ENCODE data around the gene GP1BB. TPM values are rescaled to one million over a fixed set of nuclear protein-coding genes. Genes with fewer than 3 reads are reported as not detected.
"Not testable (repeated sequence)": the region's sequence is repeated elsewhere in the genome, so short reads cannot be mapped to it uniquely, and the experiment has no call there.

The GP1BB gene
- total and polyA plus RNA-seq, 2 experiments from 2014 or later, result 4.9 to 10.2 TPM

GRCh38 chr22:19722178-19722981 lies 959 bp upstream of the GP1BB start:
- Histone ChIP-seq H3K79me2 (ENCODE audit: insufficient read depth) (no peaks in the 10 kb centered on the region), H3K9me3 (ENCODE audit: low read depth) (no peaks in the 10 kb centered on the region), H3F3A (ENCODE audit: insufficient read depth) (no peaks in the 10 kb centered on the region), H2AFZ (no peak overlapping the region), H4K20me1 (ENCODE audit: insufficient read depth) (no peaks in the 10 kb centered on the region), H3K36me3 (ENCODE audit: low read depth) (no peaks in the 10 kb centered on the region), H3K27me3 (replicated peaks; ENCODE audit: insufficient read depth) (no peaks in the 10 kb centered on the region), H3K4me1 (ENCODE audit: insufficient read depth) (no peaks in the 10 kb centered on the region), H3K9ac (no peak overlapping the region), H3K27ac (no peak overlapping the region), H3K9me2 (ENCODE audit: insufficient read depth) (no peaks in the 10 kb centered on the region), H3K4me2 (ENCODE audit: unreplicated experiment) (no peak overlapping the region), H3K4me3 (no peak overlapping the region)
- DNase-seq, result no peak
- in situ Hi-C loops (cut with MboI), result no loop called here
- 95 to 96% methylated on average over 38 to 60 of the region's 60 CpGs for WGBS, 2 experiments (ENCODE audit: low coverage in 1 of 2, low lambda C conversion rate in 2 of 2, missing lambda C conversion rate in 2 of 2)
- TF ChIP-seq EZH2phosphoT487 (IDR thresholded peaks at IDR 0.05; ENCODE audit: insufficient read depth, low read depth), result no peak
- TF ChIP-seq EZH2 (IDR thresholded peaks at IDR 0.05; ENCODE audit: insufficient read depth, poor library complexity, severe bottlenecking), result no peak

GRCh38 chr22:19722982-19723231 lies 432 bp upstream of the GP1BB start:
- in situ Hi-C loops (cut with MboI), result no loop called here
- H3K4me1 ChIP-seq (ENCODE audit: insufficient read depth), result no peaks in the 10 kb centered on the region
- TF ChIP-seq EZH2 (IDR thresholded peaks at IDR 0.05; ENCODE audit: insufficient read depth, poor library complexity, severe bottlenecking) (no peak), EZH2phosphoT487 (IDR thresholded peaks at IDR 0.05; ENCODE audit: insufficient read depth, low read depth) (no peak)
- H2AFZ ChIP-seq, result no peak overlapping the region
- no peaks in the 10 kb centered on the region for H4K20me1 ChIP-seq (ENCODE audit: insufficient read depth)
- H3K27ac ChIP-seq, result no peak overlapping the region
- H3K9me2 ChIP-seq (ENCODE audit: insufficient read depth), result no peaks in the 10 kb centered on the region
- H3K4me2 ChIP-seq (ENCODE audit: unreplicated experiment), result no peak overlapping the region
- no peak overlapping the region for H3K4me3 ChIP-seq
- H3K27me3 ChIP-seq (replicated peaks; ENCODE audit: insufficient read depth), result no peaks in the 10 kb centered on the region
- DNase-seq, result no peak
- no peaks in the 10 kb centered on the region for H3F3A ChIP-seq (ENCODE audit: insufficient read depth)
- H3K79me2 ChIP-seq (ENCODE audit: insufficient read depth), result no peaks in the 10 kb centered on the region
- H3K9me3 ChIP-seq (ENCODE audit: low read depth), result no peaks in the 10 kb centered on the region
- WGBS, 2 experiments (ENCODE audit: low coverage in 1 of 2, low lambda C conversion rate in 2 of 2, missing lambda C conversion rate in 2 of 2), result 93 to 94% methylated on average over 8 to 15 of the region's 15 CpGs
- no peaks in the 10 kb centered on the region for H3K36me3 ChIP-seq (ENCODE audit: low read depth)
- H3K9ac ChIP-seq, result no peak overlapping the region

DNA sequence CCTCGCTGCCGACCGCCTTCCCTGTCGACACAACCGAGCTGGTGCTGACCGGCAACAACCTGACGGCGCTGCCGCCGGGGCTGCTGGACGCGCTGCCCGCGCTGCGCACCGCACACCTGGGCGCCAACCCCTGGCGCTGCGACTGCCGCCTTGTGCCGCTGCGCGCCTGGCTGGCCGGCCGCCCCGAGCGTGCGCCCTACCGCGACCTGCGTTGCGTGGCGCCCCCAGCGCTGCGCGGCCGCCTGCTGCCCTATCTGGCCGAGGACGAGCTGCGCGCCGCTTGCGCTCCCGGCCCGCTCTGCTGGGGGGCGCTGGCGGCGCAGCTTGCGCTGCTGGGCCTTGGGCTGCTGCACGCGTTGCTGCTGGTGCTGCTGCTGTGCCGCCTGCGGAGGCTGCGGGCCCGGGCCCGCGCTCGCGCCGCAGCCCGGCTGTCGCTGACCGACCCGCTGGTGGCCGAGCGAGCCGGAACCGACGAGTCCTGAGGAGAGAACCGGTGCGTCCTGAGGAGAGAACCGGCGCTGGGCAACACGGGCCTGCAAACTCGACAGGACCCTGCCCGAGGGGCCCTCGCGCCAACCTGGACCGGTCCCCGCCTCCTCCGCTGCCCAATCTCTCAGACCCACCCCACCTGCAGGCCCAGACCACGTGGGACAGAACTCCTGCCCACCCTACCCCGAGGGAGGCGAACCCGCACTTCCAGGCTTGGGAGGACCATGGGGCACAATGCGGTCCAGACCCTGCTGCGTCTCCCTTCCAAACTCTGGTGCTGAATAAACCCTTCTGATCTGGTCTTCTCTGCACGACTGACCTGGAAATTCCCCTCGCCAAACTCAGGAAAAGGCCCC lies 866 bp downstream of the GP1BB start:
- Histone ChIP-seq H3K9me2 (ENCODE audit: insufficient read depth) (no peaks in the 10 kb centered on the region), H3K4me3 (no peak overlapping the region), H3K9me3 (ENCODE audit: low read depth) (no peaks in the 10 kb centered on the region), H4K20me1 (ENCODE audit: insufficient read depth) (no peaks in the 10 kb centered on the region), H3K27ac (no peak overlapping the region), H3K9ac (no peak overlapping the region), H3K4me1 (ENCODE audit: insufficient read depth) (no peaks in the 10 kb centered on the region), H3F3A (ENCODE audit: insufficient read depth) (no peaks in the 10 kb centered on the region), H3K4me2 (ENCODE audit: unreplicated experiment) (no peak overlapping the region), H2AFZ (no peak overlapping the region), H3K27me3 (replicated peaks; ENCODE audit: insufficient read depth) (no peaks in the 10 kb centered on the region), H3K36me3 (ENCODE audit: low read depth) (no peaks in the 10 kb centered on the region), H3K79me2 (ENCODE audit: insufficient read depth) (no peaks in the 10 kb centered on the region)
- WGBS, 2 experiments (ENCODE audit: low coverage in 1 of 2, low lambda C conversion rate in 2 of 2, missing lambda C conversion rate in 2 of 2), result 90 to 92% methylated on average over 68 to 88 of the region's 89 CpGs
- no peak for DNase-seq
- no peak for TF ChIP-seq EZH2 (IDR thresholded peaks at IDR 0.05; ENCODE audit: insufficient read depth, poor library complexity, severe bottlenecking)
- no peak for TF ChIP-seq EZH2phosphoT487 (IDR thresholded peaks at IDR 0.05; ENCODE audit: insufficient read depth, low read depth)
- in situ Hi-C loops (cut with MboI), result no loop called here

- no peak overlapping the region for H3K27ac ChIP-seq
- H3K9me2 ChIP-seq (ENCODE audit: insufficient read depth), result no peaks in the 10 kb centered on the region
- TF ChIP-seq EZH2 (IDR thresholded peaks at IDR 0.05; ENCODE audit: insufficient read depth, poor library complexity, severe bottlenecking), result no peak
- TF ChIP-seq EZH2phosphoT487 (IDR thresholded peaks at IDR 0.05; ENCODE audit: insufficient read depth, low read depth), result no peak
- H3K4me3 ChIP-seq, result no peak overlapping the region
- 65 to 72% methylated on average over 26 to 45 of the region's 45 CpGs for WGBS, 2 experiments (ENCODE audit: low coverage in 1 of 2, low lambda C conversion rate in 2 of 2, missing lambda C conversion rate in 2 of 2)
- H3F3A ChIP-seq (ENCODE audit: insufficient read depth), result no peaks in the 10 kb centered on the region
- no peaks in the 10 kb centered on the region for H3K4me1 ChIP-seq (ENCODE audit: insufficient read depth)
- no peaks in the 10 kb centered on the region for H3K9me3 ChIP-seq (ENCODE audit: low read depth)
- no peak overlapping the region for H3K4me2 ChIP-seq (ENCODE audit: unreplicated experiment)
- in situ Hi-C loops (cut with MboI), result no loop called here
- no peaks in the 10 kb centered on the region for H3K27me3 ChIP-seq (replicated peaks; ENCODE audit: insufficient read depth)
- H3K9ac ChIP-seq, result no peak overlapping the region
- no peaks in the 10 kb centered on the region for H3K36me3 ChIP-seq (ENCODE audit: low read depth)
- H4K20me1 ChIP-seq (ENCODE audit: insufficient read depth), result no peaks in the 10 kb centered on the region
- H3K79me2 ChIP-seq (ENCODE audit: insufficient read depth), result no peaks in the 10 kb centered on the region
- DNase-seq, result no peak
- H2AFZ ChIP-seq, result no peak overlapping the region
Observed at GRCh38 chr22:19724927-19725661, 1.8 kb downstream of the GP1BB start.

DNA sequence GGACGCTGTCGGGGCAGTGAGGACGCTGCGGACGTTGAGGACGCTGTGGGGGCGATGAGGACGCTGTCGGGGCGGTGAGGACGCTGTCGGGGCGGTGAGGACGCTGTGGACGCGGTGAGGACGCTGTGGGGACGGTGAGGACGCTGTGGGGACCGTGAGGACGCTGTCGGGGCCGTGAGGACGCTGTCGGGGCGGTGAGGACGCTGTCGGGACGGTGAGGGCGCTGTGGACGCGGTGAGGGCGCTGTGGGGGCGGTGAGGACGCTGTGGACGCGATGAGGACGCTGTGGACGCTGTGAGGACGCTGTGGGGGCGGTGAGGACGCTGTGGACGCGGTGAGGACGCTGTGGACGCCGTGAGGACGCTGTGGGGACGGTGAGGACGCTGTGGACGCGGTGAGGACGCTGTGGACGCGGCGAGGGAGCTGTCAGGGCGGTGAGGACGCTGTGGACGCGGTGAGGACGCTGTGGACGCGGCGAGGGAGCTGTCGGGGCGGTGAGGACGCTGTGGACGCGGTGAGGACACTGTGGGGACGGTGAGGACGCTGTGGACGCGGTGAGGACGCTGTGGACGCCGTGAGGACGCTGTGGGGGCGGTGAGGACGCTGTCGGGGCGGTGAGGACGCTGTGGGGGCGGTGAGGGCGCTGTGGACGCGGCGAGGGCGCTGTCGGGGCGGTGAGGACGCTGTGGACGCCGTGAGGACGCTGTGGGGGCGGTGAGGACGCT lies 2.9 kb downstream of the GP1BB start:
- H3K9ac ChIP-seq; H3K36me3 ChIP-seq (ENCODE audit: low read depth); H3K9me2 ChIP-seq (ENCODE audit: insufficient read depth); H3K79me2 ChIP-seq (ENCODE audit: insufficient read depth); H3K4me2 ChIP-seq (ENCODE audit: unreplicated experiment); H4K20me1 ChIP-seq (ENCODE audit: insufficient read depth); H3K4me3 ChIP-seq; in situ Hi-C loops (cut with MboI); H2AFZ ChIP-seq; H3K27ac ChIP-seq; H3K27me3 ChIP-seq (replicated peaks; ENCODE audit: insufficient read depth); DNase-seq; H3K9me3 ChIP-seq (ENCODE audit: low read depth); H3K4me1 ChIP-seq (ENCODE audit: insufficient read depth); H3F3A ChIP-seq (ENCODE audit: insufficient read depth): not testable (repeated sequence)
- 83% methylated on average over 96 of the region's 96 CpGs; no CpG with 5 or more reads in 1 of the 2 experiments for WGBS, 2 experiments (ENCODE audit: low coverage in 1 of 2, low lambda C conversion rate in 2 of 2, missing lambda C conversion rate in 2 of 2)
